Endometrial microvascular endothelial cells (primary cell): Measurements from ENCODE around the gene GOLGA1. TPM values are rescaled to one million over a fixed set of nuclear protein-coding genes. Genes with fewer than 3 reads are reported as not detected.

Source experiments
- total RNA-seq: library from RNA; depleted of rRNA; stranded (reverse); fragments of >200 nt; gene quantifications from one replicate; pipeline ENCODE4 v1.2.3, GENCODE V29; 2015; ENCODE audit errors: inconsistent ontology term

The GOLGA1 gene
- total RNA-seq, 1 donor from 2014 or later, result 15.4 TPM

Other genes with a start within 250 kb of the GOLGA1 start
- gene NR6A1, start 169.8 kb downstream of the GOLGA1 start, total RNA-seq, result 0.19 TPM
- gene OLFML2A, start 163.9 kb downstream of the GOLGA1 start, total RNA-seq, result not detected
- not detected for gene WDR38, start 87.6 kb downstream of the GOLGA1 start, total RNA-seq
- 2,417 TPM for gene RPL35, start 79.1 kb downstream of the GOLGA1 start, total RNA-seq
- gene ARPC5L, start 79.0 kb downstream of the GOLGA1 start, total RNA-seq, result 48.2 TPM
- 6.8 TPM for gene SCAI, start 202.4 kb upstream of the GOLGA1 start, total RNA-seq
- gene PPP6C, start 248.7 kb upstream of the GOLGA1 start, total RNA-seq, result 32.1 TPM